Neuronal stem cell (in vitro differentiated cells): Measurements from ENCODE around the gene SERHL2.
"Not testable (repeated sequence)": the region's sequence is repeated elsewhere in the genome, so short reads cannot be mapped to it uniquely, and the experiment has no call there.

Experiments
- DNase-seq: peaks from one replicate; pipeline ENCODE4 v3.0.0-alpha.2; 2013; ENCODE audit warnings: low spot score
- H2AFZ ChIP-seq: one replicate; pipeline ENCODE4 v1.6.1; 2013; ENCODE audit warnings: mild to moderate bottlenecking, low read length, inconsistent platforms
- H2AK5ac ChIP-seq: 2 replicates; pipeline ENCODE4 v1.6.1; 2013; ENCODE audit warnings: low read depth, mild to moderate bottlenecking, inconsistent platforms, low read length, moderate library complexity, mixed read lengths
- H2BK120ac ChIP-seq: 2 replicates; pipeline ENCODE4 v1.6.1; 2013; ENCODE audit warnings: low read depth, mild to moderate bottlenecking, inconsistent platforms, low read length, moderate library complexity, mixed read lengths
- H2BK12ac ChIP-seq: one replicate; pipeline ENCODE4 v1.6.1; 2013; ENCODE audit warnings: low read length, inconsistent platforms
- H2BK15ac ChIP-seq: 2 replicates; pipeline ENCODE4 v1.6.1; 2013; ENCODE audit warnings: mild to moderate bottlenecking, low read length, inconsistent platforms, mixed read lengths
- H2BK5ac ChIP-seq: one replicate; pipeline ENCODE4 v1.6.1; 2013; ENCODE audit warnings: inconsistent platforms, mild to moderate bottlenecking, low read length, moderate library complexity
- H3K14ac ChIP-seq: one replicate; pipeline ENCODE4 v1.6.1; 2013; ENCODE audit warnings: low read length, inconsistent platforms
- H3K18ac ChIP-seq: 2 replicates; pipeline ENCODE4 v1.6.1; 2013; ENCODE audit warnings: low read length, inconsistent platforms
- H3K23ac ChIP-seq: 2 replicates; pipeline ENCODE4 v1.6.1; 2013; ENCODE audit warnings: low read depth, mild to moderate bottlenecking, mixed read lengths, low read length, inconsistent platforms; ENCODE audit not compliant: poor library complexity
- H3K27ac ChIP-seq: replicated peaks from 3 replicates; pipeline ENCODE4 v1.5.1; 2013; ENCODE audit warnings: low read length, inconsistent platforms
- H3K27me3 ChIP-seq, 3 experiments: 2 replicates each; pipeline ENCODE4 v1.6.1; 2013; ENCODE audit warnings: low read length in 3 of 3, mild to moderate bottlenecking in 2 of 3, inconsistent platforms in 1 of 3, low read depth in 1 of 3, mixed read lengths in 1 of 3, moderate library complexity in 1 of 3; ENCODE audit not compliant: control insufficient read depth in 3 of 3, insufficient read depth in 3 of 3
- H3K36me3 ChIP-seq, 2 donors: replicated peaks in 1 of 2; 2 replicates each; pipeline ENCODE4 v1.6.1; 2013; ENCODE audit warnings: low read length in 2 of 2; ENCODE audit not compliant: control insufficient read depth in 2 of 2, insufficient read depth in 2 of 2
- H3K4ac ChIP-seq: 2 replicates; pipeline ENCODE4 v1.6.1; 2013; ENCODE audit warnings: inconsistent platforms, mild to moderate bottlenecking, low read length, moderate library complexity
- H3K4me1 ChIP-seq, 2 donors: 1 replicate in 1 of 2; 2 replicates in 1 of 2; pipeline ENCODE4 v1.6.1; 2013; ENCODE audit warnings: low read length in 2 of 2, low read depth in 1 of 2; ENCODE audit not compliant: control insufficient read depth in 2 of 2, insufficient read depth in 1 of 2
- H3K4me2 ChIP-seq: one replicate; pipeline ENCODE4 v1.6.1; 2013; ENCODE audit warnings: mild to moderate bottlenecking, low read length, inconsistent platforms; ENCODE audit not compliant: insufficient read depth, poor library complexity, severe bottlenecking
- H3K4me3 ChIP-seq, 2 donors: 2 replicates each; pipeline ENCODE4 v1.5.1; 2013; ENCODE audit warnings: low read length in 2 of 2, mild to moderate bottlenecking in 2 of 2, inconsistent platforms in 1 of 2, moderate library complexity in 1 of 2
- H3K79me1 ChIP-seq: one replicate; pipeline ENCODE4 v1.6.1; 2013; ENCODE audit warnings: low read depth, mild to moderate bottlenecking, inconsistent platforms, low read length, moderate library complexity
- H3K9ac ChIP-seq: one replicate; pipeline ENCODE4 v1.6.1; 2013; ENCODE audit warnings: mild to moderate bottlenecking, low read depth, low read length, inconsistent platforms; ENCODE audit not compliant: poor library complexity
- H3K9me3 ChIP-seq, 2 donors: replicated peaks in 1 of 2; 2 replicates each; pipeline versions ENCODE3 to v1.6.1; 2013; ENCODE audit warnings: low read length in 2 of 2, mild to moderate bottlenecking in 2 of 2, inconsistent platforms in 1 of 2, low read depth in 1 of 2, mixed read lengths in 1 of 2, moderate library complexity in 1 of 2; ENCODE audit not compliant: control insufficient read depth in 2 of 2, insufficient read depth in 1 of 2
- H4K8ac ChIP-seq: one replicate; pipeline ENCODE4 v1.6.1; 2013; ENCODE audit warnings: low read depth, mild to moderate bottlenecking, inconsistent platforms, low read length, moderate library complexity
- H4K91ac ChIP-seq: one replicate; pipeline ENCODE4 v1.6.1; 2013; ENCODE audit warnings: low read length, low read depth, mild to moderate bottlenecking, inconsistent platforms; ENCODE audit not compliant: poor library complexity
- WGBS, 2 donors: extraction: QIAGEN DNeasy Blood & Tissue Kit; methylation state at CpG; one replicate each; pipeline ENCODE4 v1.1.7; 2013; ENCODE audit warnings: missing lambda C conversion rate in 2 of 2, mixed read lengths in 1 of 2; ENCODE audit not compliant: insufficient read length in 2 of 2, insufficient replicate concordance in 1 of 2; ENCODE audit errors: extremely low coverage in 2 of 2; 5-methylcytosine and 5-hydroxymethylcytosine counted together

The SERHL2 gene

DNA sequence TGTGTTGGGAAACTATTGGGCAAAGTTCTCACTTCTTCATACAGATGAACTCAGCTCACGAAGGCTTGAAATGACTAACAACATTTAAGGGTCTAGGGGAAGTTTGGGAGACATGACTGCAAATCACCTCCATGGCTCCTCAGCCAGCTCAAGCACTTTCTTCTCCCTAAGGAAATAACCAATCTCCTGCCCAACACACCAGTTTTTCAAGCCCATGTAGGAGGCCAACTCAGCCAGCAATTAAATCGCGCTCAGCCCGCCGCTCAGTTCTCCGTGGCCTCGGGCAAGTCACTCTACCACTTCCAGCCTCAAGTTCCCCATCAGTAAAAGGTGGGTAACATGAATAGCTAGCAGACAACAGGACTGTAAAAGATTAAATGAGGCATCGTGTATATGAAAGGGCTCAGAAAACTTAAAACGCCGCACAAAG is 60.1 kb downstream of the SERHL2 start:
- Histone ChIP-seq H3K14ac (peak overlapping the region; percentile 78), H2BK120ac (no peak overlapping the region), H4K8ac (no peak overlapping the region), H3K79me1 (peaks cover 14% of the 10 kb centered on the region), H3K4me1 (peaks cover 17 to 19% of the 10 kb centered on the region in 2 donors), H3K18ac (peak overlapping the region; percentile 99), H3K4ac (no peak overlapping the region), H3K4me2 (peak overlapping the region; percentile 95), H2AK5ac (peak overlapping the region; percentile 40), H3K27me3 (no peaks in the 10 kb centered on the region), H3K27ac (peak overlapping the region; percentile 98), H3K23ac (no peak overlapping the region), H3K9me3 (peaks cover 0 to 2% of the 10 kb centered on the region in 2 donors), H2BK12ac (no peak overlapping the region), H3K9ac (peak overlapping the region; percentile 89), H3K4me3 (peak overlapping the region; percentile 71 to 97), H2BK5ac (peak overlapping the region; percentile 97), H3K36me3 (peaks cover 6 to 41% of the 10 kb centered on the region in 2 donors), H2BK15ac (peak overlapping the region; percentile 88), H2AFZ (peak overlapping the region; percentile 92), H4K91ac (peak overlapping the region; percentile 48)
- no CpG with 5 or more reads among the region's 10 CpGs for WGBS, 2 donors
- DNase-seq: no peak

DNA sequence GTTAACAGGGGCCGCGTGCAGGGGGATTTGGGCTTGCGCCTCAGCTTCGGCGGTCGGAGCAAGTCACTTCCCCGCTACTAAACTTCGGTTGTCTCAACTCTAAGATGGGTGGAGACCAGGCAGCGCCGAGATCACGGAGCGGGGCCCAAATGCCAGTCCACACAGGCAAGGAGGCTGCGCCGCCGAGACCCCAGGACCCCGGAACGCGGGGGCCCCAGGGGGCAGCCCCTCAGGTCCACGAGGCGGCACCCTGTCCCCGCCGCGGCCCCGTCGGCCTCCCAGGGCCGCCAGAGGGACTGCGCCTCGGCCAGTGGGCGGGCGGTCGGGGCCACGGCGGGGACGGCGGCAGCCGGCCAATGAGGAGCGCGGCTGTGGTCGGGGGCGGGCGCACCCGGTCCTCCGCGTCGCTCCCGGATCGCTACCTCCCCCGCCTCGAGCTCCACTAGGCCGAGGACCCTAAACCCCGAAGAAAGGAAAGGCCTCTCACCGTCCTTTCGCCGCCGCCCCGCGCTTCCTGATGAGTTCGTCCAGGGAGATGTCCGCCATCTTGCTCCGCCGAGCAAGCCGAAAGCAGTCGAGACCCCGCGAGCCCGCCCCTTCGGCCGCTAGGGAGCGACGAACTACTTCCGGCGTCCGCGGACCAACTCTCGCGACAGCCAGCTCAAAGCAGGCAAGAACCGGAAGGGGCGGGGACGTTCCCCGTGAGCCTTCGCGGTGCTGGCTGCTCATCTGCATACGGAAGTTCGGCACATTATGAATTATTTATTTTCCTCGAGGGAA is 60.7 kb downstream of the SERHL2 start, which contains the start of gene POLDIP3:
Gene POLDIP3 (minus strand): TSS at position 572 of the 780 bp plus-strand sequence. CDS start 26 bp downstream, at position 546.
- Histone ChIP-seq H2AFZ (peak within 1 kb of the TSS; percentile 92), H2BK15ac (peak within 1 kb of the TSS; percentile 88), H3K27ac (peak within 1 kb of the TSS; percentile 98), H2BK12ac (no peak within 1 kb of the TSS), H2BK5ac (peak within 1 kb of the TSS; percentile 97), H4K8ac (no peak within 1 kb of the TSS), H2BK120ac (no peak within 1 kb of the TSS), H2AK5ac (peak within 1 kb of the TSS; percentile 40), H3K23ac (peak within 1 kb of the TSS; percentile 100), H3K4me1 (peaks cover 12% of the 10 kb centered on the region in 2 donors), H3K4ac (no peak within 1 kb of the TSS), H3K4me2 (peak within 1 kb of the TSS; percentile 95), H3K9ac (peak within 1 kb of the TSS; percentile 97), H3K27me3 (no peaks in the 10 kb centered on the region), H3K79me1 (peaks cover 14% of the 10 kb centered on the region), H3K18ac (peak within 1 kb of the TSS; percentile 99), H3K36me3 (peaks cover 10 to 45% of the 10 kb centered on the region in 2 donors), H4K91ac (peak within 1 kb of the TSS; percentile 48), H3K4me3 (peak within 1 kb of the TSS; percentile 71 to 97), H3K14ac (peak within 1 kb of the TSS; percentile 78), H3K9me3 (peaks cover 0 to 2% of the 10 kb centered on the region in 2 donors)
- DNase-seq: peak; percentile 98
- WGBS, 2 donors: no CpG with 5 or more reads among the region's 85 CpGs

DNA sequence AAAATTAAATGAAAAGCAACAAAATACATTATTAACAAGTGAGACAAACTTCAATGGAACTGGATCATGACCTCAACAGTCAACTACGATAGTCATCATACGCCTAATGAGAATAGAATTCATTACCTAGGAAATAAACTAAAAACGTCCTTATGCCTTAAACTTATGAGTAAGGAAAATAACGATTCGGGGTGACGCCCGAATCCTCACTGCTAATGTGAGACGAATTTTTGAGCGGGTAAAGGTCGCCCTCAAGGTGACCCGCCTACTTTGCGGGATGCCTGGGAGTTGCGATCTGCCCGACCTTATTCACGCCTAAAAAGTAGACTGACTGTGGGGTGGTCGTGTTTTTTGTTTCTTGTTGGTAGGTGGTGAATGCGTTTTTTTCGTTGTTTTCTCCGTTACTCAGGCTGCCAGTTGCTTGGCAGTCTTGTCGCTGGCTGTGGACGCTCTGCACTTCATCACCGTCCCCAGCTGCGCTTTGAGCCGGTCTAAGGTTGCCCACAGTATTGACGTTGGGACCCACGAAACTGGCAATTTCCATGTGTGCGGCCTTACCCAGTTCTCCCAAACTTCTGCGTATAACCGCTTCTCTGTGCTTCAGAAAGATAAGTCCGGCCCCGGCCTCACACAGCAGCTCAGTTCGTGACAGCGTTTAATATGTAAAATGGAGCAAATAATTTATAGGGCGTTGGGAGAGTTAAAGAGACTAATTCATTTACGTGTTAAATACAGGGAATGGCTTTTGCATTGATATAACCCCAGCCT is 61.5 kb downstream of the SERHL2 start:
- no peak overlapping the region for H2AK5ac ChIP-seq
- no peak overlapping the region for H3K9ac ChIP-seq
- no peak overlapping the region for H4K8ac ChIP-seq
- H3K4me2 ChIP-seq: peak overlapping the region; percentile 56
- peak; percentile 89 for DNase-seq
- H3K4ac ChIP-seq: no peak overlapping the region
- H3K79me1 ChIP-seq: peaks cover 13% of the 10 kb centered on the region
- peak overlapping the region; percentile 100 for H3K23ac ChIP-seq
- H2BK12ac ChIP-seq: no peak overlapping the region
- WGBS, 2 donors: no CpG with 5 or more reads among the region's 35 CpGs
- H3K4me3 ChIP-seq: peak overlapping the region; percentile 31 to 71
- peak overlapping the region; percentile 98 for H3K27ac ChIP-seq
- H4K91ac ChIP-seq: no peak overlapping the region
- H3K9me3 ChIP-seq: peaks cover 0 to under 1% of the 10 kb centered on the region in 2 donors
- H2BK5ac ChIP-seq: no peak overlapping the region
- H3K18ac ChIP-seq: peak overlapping the region; percentile 29
- no peak overlapping the region for H3K14ac ChIP-seq
- no peak overlapping the region for H2BK120ac ChIP-seq
- peaks cover 12 to 47% of the 10 kb centered on the region in 2 donors for H3K36me3 ChIP-seq
- no peaks in the 10 kb centered on the region for H3K27me3 ChIP-seq
- H2BK15ac ChIP-seq: no peak overlapping the region
- H2AFZ ChIP-seq: peak overlapping the region; percentile 92
- peaks cover 9 to 12% of the 10 kb centered on the region in 2 donors for H3K4me1 ChIP-seq

- Histone ChIP-seq H3K4me1 (peaks cover 8 to 12% of the 10 kb centered on the region in 2 donors), H3K36me3 (peaks cover 12 to 47% of the 10 kb centered on the region in 2 donors), H3K4me2 (peak overlapping the region; percentile 56), H3K27ac (peak overlapping the region; percentile 80), H2AFZ (peak overlapping the region; percentile 46), H3K18ac (peak overlapping the region; percentile 66), H3K4me3 (peak overlapping the region in 1 of 2 donors; percentile 71)
- H2AK5ac ChIP-seq, H4K8ac ChIP-seq, H3K79me1 ChIP-seq, H3K4ac ChIP-seq, H2BK15ac ChIP-seq, H4K91ac ChIP-seq, H3K9ac ChIP-seq, DNase-seq, H3K27me3 ChIP-seq, H3K14ac ChIP-seq, H2BK5ac ChIP-seq, H2BK120ac ChIP-seq, H3K23ac ChIP-seq, H3K9me3 ChIP-seq, H2BK12ac ChIP-seq: not testable (repeated sequence)
- WGBS, 2 donors: no CpG with 5 or more reads among the region's 13 CpGs
Observed at GRCh38 chr22:42615860-42616175, 62.1 kb downstream of the SERHL2 start.
